Upper lobe of right lung (tissue), 1 donor: ENCODE measurements around the gene PALMD. TPM values are rescaled to one million over a fixed set of nuclear protein-coding genes. Genes with fewer than 3 reads are reported as not detected.

Experiments used
- ATAC-seq: fragments of 200-7000 bp; cut with Tn5 transposase; one replicate; pipeline ENCODE4 v1.9.1; 2020; ENCODE audit warnings: mild to moderate bottlenecking, moderate library complexity
- DNase-seq: peaks from one replicate; pipeline ENCODE4 v3.0.0-alpha.2; 2020
- H3K27ac ChIP-seq: fragments of 200-600 bp; one replicate; pipeline ENCODE4 v1.8.0; 2022
- H3K27me3 ChIP-seq: fragments of 200-600 bp; one replicate; pipeline ENCODE4 v1.8.0; 2022; ENCODE audit warnings: mild to moderate bottlenecking
- H3K36me3 ChIP-seq: fragments of 200-600 bp; one replicate; pipeline ENCODE4 v1.8.0; 2022
- H3K4me1 ChIP-seq: fragments of 200-600 bp; one replicate; pipeline ENCODE4 v1.8.0; 2022
- H3K4me3 ChIP-seq: fragments of 200-600 bp; one replicate; pipeline ENCODE4 v1.8.0; 2022; ENCODE audit warnings: mild to moderate bottlenecking
- H3K9me3 ChIP-seq: fragments of 200-600 bp; one replicate; pipeline ENCODE4 v1.8.0; 2022
- intact Hi-C: fragments of 100-400 bp; cut with DNase I; formaldehyde crosslinking; loops from one replicate; pipeline ENCODE4 v1.11.0; 2022
- total RNA-seq: library from RNA; stranded (reverse); fragmentation: NEBNext Ultra II Directional; extraction: Animal tissue kit (Norgen Biotek cat#: 25700); gene quantifications from one replicate; pipeline ENCODE4 v1.2.1, GENCODE V29; 2021
- TF ChIP-seq, protein P1 (sequence below): fragments of 200-600 bp; IDR thresholded peaks from one replicate; pipeline ENCODE4 v1.8.0; 2022; ENCODE audit warnings: antibody characterized with exemption
- donor health status: DM: no; HTN: yes; CAD: no; lungs with severe emphysema.

The PALMD gene
- total RNA-seq, 1 donor from 2014 or later: 21.5 TPM

DNA sequence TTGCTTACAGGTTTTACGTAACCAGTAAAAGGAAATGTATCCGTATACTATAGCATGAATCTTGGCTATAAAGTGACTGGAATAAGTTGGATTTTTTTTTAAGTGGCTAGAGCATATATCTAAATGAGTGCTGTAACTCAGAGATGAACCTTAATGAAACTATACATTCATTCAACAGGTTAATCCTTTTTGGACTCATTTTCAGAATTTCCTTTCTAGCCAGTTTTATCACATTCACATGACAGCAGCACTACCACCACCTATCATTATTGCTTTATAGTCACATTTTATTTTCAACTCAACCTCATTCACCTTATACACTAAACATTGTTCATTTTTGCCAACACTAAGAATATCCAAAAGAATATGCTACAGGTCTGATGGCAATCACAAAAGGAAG is 89.9 kb downstream of the PALMD start:
- Histone ChIP-seq H3K4me1 (no peaks in the 10 kb centered on the region), H3K27me3 (no peaks in the 10 kb centered on the region), H3K4me3 (no peak overlapping the region), H3K9me3 (no peaks in the 10 kb centered on the region), H3K27ac (no peak overlapping the region), H3K36me3 (peaks cover 4% of the 10 kb centered on the region)
- intact Hi-C loops: no loop called here
- ATAC-seq (no peak), DNase-seq (no peak)
- TF ChIP-seq, protein P1, sequence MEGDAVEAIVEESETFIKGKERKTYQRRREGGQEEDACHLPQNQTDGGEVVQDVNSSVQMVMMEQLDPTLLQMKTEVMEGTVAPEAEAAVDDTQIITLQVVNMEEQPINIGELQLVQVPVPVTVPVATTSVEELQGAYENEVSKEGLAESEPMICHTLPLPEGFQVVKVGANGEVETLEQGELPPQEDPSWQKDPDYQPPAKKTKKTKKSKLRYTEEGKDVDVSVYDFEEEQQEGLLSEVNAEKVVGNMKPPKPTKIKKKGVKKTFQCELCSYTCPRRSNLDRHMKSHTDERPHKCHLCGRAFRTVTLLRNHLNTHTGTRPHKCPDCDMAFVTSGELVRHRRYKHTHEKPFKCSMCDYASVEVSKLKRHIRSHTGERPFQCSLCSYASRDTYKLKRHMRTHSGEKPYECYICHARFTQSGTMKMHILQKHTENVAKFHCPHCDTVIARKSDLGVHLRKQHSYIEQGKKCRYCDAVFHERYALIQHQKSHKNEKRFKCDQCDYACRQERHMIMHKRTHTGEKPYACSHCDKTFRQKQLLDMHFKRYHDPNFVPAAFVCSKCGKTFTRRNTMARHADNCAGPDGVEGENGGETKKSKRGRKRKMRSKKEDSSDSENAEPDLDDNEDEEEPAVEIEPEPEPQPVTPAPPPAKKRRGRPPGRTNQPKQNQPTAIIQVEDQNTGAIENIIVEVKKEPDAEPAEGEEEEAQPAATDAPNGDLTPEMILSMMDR: no peak

DNA sequence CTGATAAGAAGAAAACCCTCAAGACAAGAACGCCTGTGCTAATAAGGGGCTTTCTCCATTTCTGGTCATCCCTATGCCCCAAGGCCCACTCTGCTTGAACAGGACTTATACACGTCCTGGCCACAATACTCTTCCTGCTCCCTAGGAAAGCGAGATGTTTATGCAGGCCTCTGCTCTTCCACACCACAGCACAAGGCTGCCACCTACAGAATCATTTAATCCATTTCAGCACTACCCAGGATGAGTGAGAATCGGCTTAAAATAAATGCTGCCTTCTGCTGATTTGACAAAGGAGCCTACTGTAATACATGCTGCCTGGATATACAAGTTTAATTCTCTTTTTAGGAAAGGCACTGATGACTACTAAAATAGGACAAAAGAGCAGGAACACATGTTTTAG is 91.1 kb downstream of the PALMD start:
- H3K27ac ChIP-seq: no peak overlapping the region
- ATAC-seq: peak; percentile 54
- peaks cover 16% of the 10 kb centered on the region for H3K36me3 ChIP-seq
- DNase-seq: no peak
- no peaks in the 10 kb centered on the region for H3K27me3 ChIP-seq
- intact Hi-C loops: no loop called here
- H3K4me3 ChIP-seq: no peak overlapping the region
- TF ChIP-seq, protein P1: peak; percentile 31
- no peaks in the 10 kb centered on the region for H3K9me3 ChIP-seq
- no peaks in the 10 kb centered on the region for H3K4me1 ChIP-seq

DNA sequence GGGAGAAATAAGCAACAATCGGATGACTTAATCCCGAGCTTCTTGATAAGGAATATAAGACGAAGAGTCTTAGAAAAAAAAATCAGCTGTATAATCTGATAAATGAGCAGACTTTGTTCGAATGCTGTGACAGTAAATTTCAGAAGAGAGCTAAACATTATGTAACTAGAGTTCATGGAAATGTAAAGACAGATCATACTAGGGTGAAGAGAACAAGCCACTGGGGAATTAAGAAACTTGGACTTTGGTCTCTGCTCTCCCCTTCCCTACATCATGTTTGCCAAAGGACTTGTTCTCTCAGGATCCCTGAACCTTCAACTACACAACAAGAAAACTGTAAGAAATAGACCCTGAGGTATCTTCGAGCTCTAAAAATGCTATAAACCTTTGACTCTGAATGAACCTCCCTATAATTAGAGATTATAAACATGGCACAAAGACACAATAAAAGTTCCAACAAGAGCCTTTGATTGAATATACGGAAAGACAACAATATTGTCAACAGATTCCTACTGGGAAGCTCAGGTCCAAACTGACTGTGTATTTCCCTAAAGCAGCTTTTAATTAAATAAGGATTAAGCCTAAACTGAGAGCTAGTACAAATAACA is 93.0 kb downstream of the PALMD start:
- ATAC-seq (no peak), DNase-seq (no peak)
- no peak overlapping the region for H3K4me3 ChIP-seq
- TF ChIP-seq, protein P1: no peak
- no peaks in the 10 kb centered on the region for H3K4me1 ChIP-seq
- intact Hi-C loops: no loop called here
- H3K9me3 ChIP-seq: no peaks in the 10 kb centered on the region
- H3K27me3 ChIP-seq: no peaks in the 10 kb centered on the region
- H3K36me3 ChIP-seq: peaks cover 21% of the 10 kb centered on the region
- H3K27ac ChIP-seq: no peak overlapping the region

DNA sequence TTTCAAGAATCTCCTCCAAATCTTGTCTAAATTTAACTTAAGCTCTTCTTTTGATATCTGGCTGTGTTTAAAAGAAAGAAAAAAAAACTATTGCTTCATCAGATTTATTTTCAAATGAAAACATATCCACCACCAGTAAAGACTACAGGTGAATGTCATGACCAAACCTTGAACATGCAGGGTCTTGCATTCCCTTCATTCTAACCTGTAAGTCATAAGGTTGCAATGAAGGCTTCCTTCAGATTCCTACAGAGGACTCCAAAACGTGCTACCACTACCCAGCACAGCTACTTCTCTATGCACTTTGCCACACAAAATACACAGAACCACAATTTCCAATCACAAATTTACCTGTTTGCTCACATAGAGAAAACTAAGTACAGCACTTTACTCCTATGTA is 94.2 kb downstream of the PALMD start:
- intact Hi-C loops: no loop called here
- TF ChIP-seq, protein P1: no peak
- H3K27me3 ChIP-seq: no peaks in the 10 kb centered on the region
- DNase-seq: no peak
- no peaks in the 10 kb centered on the region for H3K9me3 ChIP-seq
- H3K4me3 ChIP-seq: no peak overlapping the region
- no peak for ATAC-seq
- no peak overlapping the region for H3K27ac ChIP-seq
- no peaks in the 10 kb centered on the region for H3K4me1 ChIP-seq
- H3K36me3 ChIP-seq: peaks cover 21% of the 10 kb centered on the region

Other genes starting within 250 kb of the PALMD start
- 6.8 TPM for gene FRRS1, start 120.5 kb downstream of the PALMD start, total RNA-seq
- gene AGL, start 204.2 kb downstream of the PALMD start, total RNA-seq: 14.4 TPM